ENCODE data around the gene HERC2. TPM values are rescaled to one million over a fixed set of nuclear protein-coding genes. Genes with fewer than 3 reads are reported as not detected.

HERC2 gene
- total and polyA plus RNA-seq, 2 donors (not counting 3 experiments of a cell fraction or from before 2014, with no cell fraction given), result 46.1 to 83.9 TPM

GRCh38 chr15:28228096-28228495 is 93.9 kb downstream of the HERC2 start:
- no peaks in the 10 kb centered on the region for H4K20me1 ChIP-seq (replicated peaks; ENCODE audit: control insufficient read depth, extremely low read depth, insufficient read depth, low read length)
- FAIRE-seq, result no peak
- H3K27me3 ChIP-seq (ENCODE audit: control insufficient read depth in 2 of 2, insufficient read depth in 2 of 2, low read length in 2 of 2), result no peaks in the 10 kb centered on the region
- H2AFZ ChIP-seq (ENCODE audit: low read depth, low read length), result no peak overlapping the region
- DNase-seq (ENCODE audit: low read depth, low spot score), result no peak
- dilution Hi-C loops (cut with MboI; ENCODE audit: extremely low pct_ligation_motif_present, low sequenced_read_pairs) (no loop called here), intact Hi-C loops (cut with micrococcal nuclease) (no loop called here)
- TF ChIP-seq POLR2AphosphoS5 (IDR thresholded peaks at IDR 0.05; ENCODE audit: insufficient read depth, low read depth, low read length), result no peak
- no peak for TF ChIP-seq MAX (IDR thresholded peaks at IDR 0.05; ENCODE audit: insufficient read depth, insufficient read length)
- TF ChIP-seq MYC (IDR thresholded peaks at IDR 0.05; ENCODE audit: low read depth, low read length), result no peak
- TF ChIP-seq JUN (IDR thresholded peaks at IDR 0.05; ENCODE audit: borderline replicate concordance, insufficient read depth, insufficient read length, low read depth), result no peak
- no peak for TF ChIP-seq GATA2 (IDR thresholded peaks at IDR 0.05; ENCODE audit: insufficient read depth, insufficient read length, low read depth, low read length)
- TF ChIP-seq CTCF (IDR thresholded peaks at IDR 0.05; ENCODE audit: extremely low read depth in 1 of 2, insufficient read depth in 1 of 2, low read depth in 1 of 2, low read length in 2 of 2), result no peak
- no peak for TF ChIP-seq POLR2A (IDR thresholded peaks at IDR 0.05; ENCODE audit: low read depth, low read length)
- no peak for TF ChIP-seq EZH2 (IDR thresholded peaks at IDR 0.05; ENCODE audit: borderline replicate concordance, low read depth, low read length, severe bottlenecking)
- no peak for TF ChIP-seq FOS (IDR thresholded peaks at IDR 0.05; ENCODE audit: borderline replicate concordance, insufficient read depth, low read length)
- H3K36me3 ChIP-seq (ENCODE audit: control insufficient read depth in 2 of 2, extremely low read depth in 1 of 2, insufficient read depth in 2 of 2, low read length in 2 of 2), result peaks cover 0 to 5% of the 10 kb centered on the region in 2 experiments
- H3K4me2 ChIP-seq (ENCODE audit: insufficient read depth, low read length), result no peak overlapping the region
- H3K9ac ChIP-seq (replicated peaks; ENCODE audit: extremely low read depth, insufficient read depth, low read length), result no peak overlapping the region
- no peaks in the 10 kb centered on the region for H3K79me2 ChIP-seq (ENCODE audit: control insufficient read depth, insufficient read depth, low read length)
- no peaks in the 10 kb centered on the region for H3K9me3 ChIP-seq (replicated peaks; ENCODE audit: control insufficient read depth, insufficient read depth, low read length)
- ChIA-PET CTCF (no interaction called here), POLR2A (no interaction called here)
- H3K4me3 ChIP-seq (replicated peaks in 1 of 3; ENCODE audit: insufficient read depth in 1 of 3, low read depth in 1 of 3, low read length in 3 of 3), result no peak overlapping the region
- H3K27ac ChIP-seq (ENCODE audit: insufficient read depth, low read depth, low read length), result no peak overlapping the region
- no peaks in the 10 kb centered on the region for H3K4me1 ChIP-seq (ENCODE audit: control insufficient read depth, extremely low read depth, insufficient read depth, low read length)
- no TSS peak for BruUV-seq (replicated peaks)
- no peaks in the 10 kb centered on the region for H3K9me1 ChIP-seq (replicated peaks; ENCODE audit: control insufficient read depth, extremely low read depth, insufficient read depth, low read length)
